GM21360 (cell line): Measurements from ENCODE around the gene UPK3BL1.
"Not testable (repeated sequence)": the region's sequence is repeated elsewhere in the genome, so short reads cannot be mapped to it uniquely, and the experiment has no call there.

Experiments used
- ATAC-seq: cut with Tn5 transposase; IDR thresholded peaks from one replicate; pipeline ENCODE4 v1.9.1; 2021; ENCODE audit warnings: mild to moderate bottlenecking, moderate library complexity; ENCODE audit not compliant: unreplicated experiment

The UPK3BL1 gene

GRCh38 chr7:102630622-102631021, 12.0 kb downstream of the UPK3BL1 start:
- ATAC-seq: not testable (repeated sequence)

GRCh38 chr7:102627271-102627904, 15.2 kb downstream of the UPK3BL1 start:
- ATAC-seq: not testable (repeated sequence)

- ATAC-seq: not testable (repeated sequence)
These were observed 24.5 kb downstream of the UPK3BL1 start for GRCh38 chr7:102618122-102618521.

GRCh38 chr7:102616507-102617125, 26.0 kb downstream of the UPK3BL1 start, which contains the start of gene RASA4:
Gene RASA4 (minus strand): TSS chr7:102616756. CDS start chr7:102616689, 67 bp downstream.
- ATAC-seq: peak; percentile 68

GRCh38 chr7:102615930-102616329, 26.7 kb downstream of the UPK3BL1 start:
- ATAC-seq: not testable (repeated sequence)

- ATAC-seq: not testable (repeated sequence)
These were observed 27.7 kb downstream of the UPK3BL1 start for GRCh38 chr7:102614873-102615272.

- peak; percentile 8 for ATAC-seq
These were observed 28.3 kb downstream of the UPK3BL1 start for GRCh38 chr7:102614346-102614697.

GRCh38 chr7:102613575-102614345, 28.8 kb downstream of the UPK3BL1 start:
- peak; percentile 45 for ATAC-seq

- ATAC-seq: not testable (repeated sequence)
These were observed 30.8 kb downstream of the UPK3BL1 start for GRCh38 chr7:102611675-102612325.

GRCh38 chr7:102611013-102611674, 31.4 kb downstream of the UPK3BL1 start:
- ATAC-seq: peak; percentile 34

- ATAC-seq: not testable (repeated sequence)
These were observed 32.1 kb downstream of the UPK3BL1 start for GRCh38 chr7:102610441-102610840.

- not testable (repeated sequence) for ATAC-seq
These were observed 32.9 kb downstream of the UPK3BL1 start for GRCh38 chr7:102609734-102610133.

- ATAC-seq: not testable (repeated sequence)
These were observed 35.7 kb downstream of the UPK3BL1 start for GRCh38 chr7:102606848-102607247.

- not testable (repeated sequence) for ATAC-seq
These were observed 38.0 kb downstream of the UPK3BL1 start for GRCh38 chr7:102604431-102605145.

GRCh38 chr7:102602317-102602716, 40.3 kb downstream of the UPK3BL1 start:
- not testable (repeated sequence) for ATAC-seq

- not testable (repeated sequence) for ATAC-seq
These were observed 42.9 kb downstream of the UPK3BL1 start for GRCh38 chr7:102599699-102600098.

GRCh38 chr7:102596036-102596435, 46.6 kb downstream of the UPK3BL1 start:
- ATAC-seq: not testable (repeated sequence)

GRCh38 chr7:102593637-102594334, 48.8 kb downstream of the UPK3BL1 start:
- ATAC-seq: peak; percentile 55

- peak; percentile 43 for ATAC-seq
These were observed 50.0 kb downstream of the UPK3BL1 start for GRCh38 chr7:102592477-102593019.
